CD8-positive, alpha-beta memory T cell (primary cell): ENCODE results near the gene RALA. TPM values are rescaled to one million over a fixed set of nuclear protein-coding genes. Genes with fewer than 3 reads are reported as not detected.

Source experiments
- CTCF ChIA-PET: fragments of 350-600 bp; sonication (Branson Sonifier 250); formaldehyde crosslinking; loops from one replicate; lab custom pipeline; 2021; ENCODE audit warnings: antibody characterized with exemption; lab: Charles Lee
- POLR2A ChIA-PET: fragments of 350-600 bp; sonication (Branson Sonifier 250); formaldehyde crosslinking; loops from one replicate; lab custom pipeline; 2021; ENCODE audit warnings: antibody characterized with exemption; lab: Charles Lee
- DNase-seq, 5 donors: peaks; one replicate each; pipeline versions ENCODE4 v3.0.0 to v3.0.0-alpha.2; 2020 to 2022; ENCODE audit warnings: mixed read lengths in 1 of 5
- H3K27ac ChIP-seq: one replicate; pipeline ENCODE4 v1.7.0; 2013; ENCODE audit warnings: low read depth, mild to moderate bottlenecking, low read length, moderate library complexity
- H3K27me3 ChIP-seq: 2 replicates; pipeline ENCODE4 v1.7.0; 2013; ENCODE audit warnings: low read length, mild to moderate bottlenecking; ENCODE audit not compliant: insufficient read depth, poor library complexity, severe bottlenecking
- H3K36me3 ChIP-seq: 2 replicates; pipeline ENCODE4 v1.7.0; 2013; ENCODE audit warnings: mild to moderate bottlenecking, low read length, moderate library complexity; ENCODE audit not compliant: insufficient read depth
- H3K4me1 ChIP-seq: 2 replicates; pipeline ENCODE4 v1.7.0; 2013; ENCODE audit warnings: mild to moderate bottlenecking, low read length, moderate library complexity; ENCODE audit not compliant: insufficient read depth
- H3K4me3 ChIP-seq: 2 replicates; pipeline ENCODE4 v1.7.0; 2013; ENCODE audit warnings: mild to moderate bottlenecking, low read length
- H3K9me3 ChIP-seq: 2 replicates; pipeline ENCODE4 v1.7.0; 2013; ENCODE audit warnings: mild to moderate bottlenecking, low read length
- H3K27ac Mint-ChIP-seq, 8 donors: one replicate each; pipeline ENCODE4 v1.8.0; 2020 to 2021; ENCODE audit warnings: mixed read lengths in 8 of 8, mild to moderate bottlenecking in 6 of 8, inconsistent platforms in 3 of 8, moderate library complexity in 3 of 8
- H3K27me3 Mint-ChIP-seq, 2 donors: one replicate each; pipeline ENCODE4 v1.8.0; 2020 to 2021; ENCODE audit warnings: mixed read lengths in 2 of 2, mild to moderate bottlenecking in 1 of 2, moderate library complexity in 1 of 2
- H3K36me3 Mint-ChIP-seq, 3 donors: one replicate each; pipeline ENCODE4 v1.8.0; 2020 to 2021; ENCODE audit warnings: mixed read lengths in 3 of 3, inconsistent platforms in 1 of 3, mild to moderate bottlenecking in 1 of 3
- H3K4me1 Mint-ChIP-seq, 3 donors: one replicate each; pipeline ENCODE4 v1.8.0; 2020 to 2021; ENCODE audit warnings: mixed read lengths in 3 of 3, inconsistent platforms in 1 of 3, mild to moderate bottlenecking in 1 of 3
- H3K4me3 Mint-ChIP-seq, 7 donors: one replicate each; pipeline ENCODE4 v1.8.0; 2020 to 2021; ENCODE audit warnings: mixed read lengths in 7 of 7, mild to moderate bottlenecking in 6 of 7, moderate library complexity in 4 of 7, inconsistent platforms in 2 of 7
- H3K9me3 Mint-ChIP-seq, 5 donors: one replicate each; pipeline ENCODE4 v1.8.0; 2020 to 2022; ENCODE audit warnings: mixed read lengths in 5 of 5, mild to moderate bottlenecking in 3 of 5, moderate library complexity in 2 of 5, inconsistent platforms in 1 of 5
- polyA plus RNA-seq: library from polyadenylated mRNA; unstranded; fragments of 300-500 nt; fragmentation: Illumina TruSeq; gene quantifications from one replicate; pipeline ENCODE4 v1.2.3, GENCODE V29; 2021
- total RNA-seq, 2 experiments: library from RNA; stranded (reverse); gene quantifications; one replicate each; pipeline ENCODE4 v1.2.3, GENCODE V29; 2021

The RALA gene
- total and polyA plus RNA-seq, 3 experiments from 2014 or later: 32.9 to 38.6 (median 33.0) TPM

DNA sequence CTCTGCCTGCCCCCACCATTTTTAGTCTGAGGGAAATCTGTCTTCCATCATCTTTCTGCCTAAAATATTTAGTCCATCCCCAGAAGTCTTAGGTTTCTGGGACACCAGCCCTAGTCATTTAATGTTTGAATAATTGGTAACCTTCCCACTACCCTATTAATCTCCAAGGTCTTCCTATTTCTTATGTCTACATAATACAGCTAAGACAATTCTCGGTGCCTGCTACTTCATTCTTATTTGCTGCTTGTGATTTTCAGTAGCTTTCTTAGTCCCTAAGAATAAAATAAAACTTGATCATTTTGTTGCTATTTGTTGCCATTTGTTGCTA, 11.1 kb downstream of the RALA start:
- no peaks in the 10 kb centered on the region for H3K36me3 ChIP-seq
- no peaks in the 10 kb centered on the region for H3K9me3 ChIP-seq
- peak overlapping the region; percentile 15 for H3K27ac ChIP-seq
- H3K4me1 Mint-ChIP-seq: peaks cover 65 to 89% (median 80%) of the 10 kb centered on the region in 3 donors
- H3K27ac Mint-ChIP-seq: peak overlapping the region; percentile 90 to 97 (median 94)
- no peak for DNase-seq
- peaks cover 59% of the 10 kb centered on the region for H3K4me1 ChIP-seq
- H3K9me3 Mint-ChIP-seq: no peaks in the 10 kb centered on the region
- no peaks in the 10 kb centered on the region for H3K27me3 ChIP-seq
- H3K36me3 Mint-ChIP-seq: peaks cover 17 to 57% (median 27%) of the 10 kb centered on the region in 3 donors
- peak overlapping the region; percentile 23 to 88 (median 69) for H3K4me3 Mint-ChIP-seq
- CTCF ChIA-PET: interaction anchor here (1.5 kb wide), 1 partner anchor 14 kb away, joined by 3 read pairs; no protein-coding TSS in a partner anchor
- H3K4me3 ChIP-seq: peak overlapping the region; percentile 2
- H3K27me3 Mint-ChIP-seq: no peaks in the 10 kb centered on the region
- POLR2A ChIA-PET: interaction anchor here (1.1 kb wide), 1 partner anchor 11 kb away, joined by 10 read pairs; the partner anchor contains the start of gene RALA

DNA sequence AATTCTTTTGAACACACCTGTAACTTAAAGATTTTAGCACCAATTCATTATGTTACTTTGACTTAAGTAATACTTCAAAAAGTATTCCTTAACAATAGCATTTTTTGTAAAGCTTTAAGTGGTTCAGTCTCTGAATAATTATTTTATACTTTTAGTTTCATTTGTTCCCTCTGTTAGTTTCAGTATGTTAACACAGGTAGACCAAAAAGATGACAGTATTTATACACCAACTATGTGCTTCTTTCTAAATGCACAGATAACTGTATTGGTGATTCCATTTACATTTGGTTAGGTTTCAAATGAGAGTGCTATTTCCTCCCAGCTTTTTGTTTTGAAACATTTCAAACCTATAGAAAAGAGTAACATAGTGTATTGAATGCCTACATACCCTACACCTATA, 14.0 kb downstream of the RALA start:
- Histone ChIP-seq H3K27me3 (no peaks in the 10 kb centered on the region), H3K27ac (no peak overlapping the region), H3K4me3 (no peak overlapping the region), H3K9me3 (no peaks in the 10 kb centered on the region), H3K4me1 (peaks cover 72% of the 10 kb centered on the region), H3K36me3 (no peaks in the 10 kb centered on the region)
- H3K4me1 Mint-ChIP-seq: peaks cover 77 to 97% (median 96%) of the 10 kb centered on the region in 3 donors
- ChIA-PET CTCF (interaction anchor here (1.7 kb wide), 1 partner anchor 57 kb away, joined by 5 read pairs; no protein-coding TSS in a partner anchor), POLR2A (no interaction called here)
- no peaks in the 10 kb centered on the region for H3K9me3 Mint-ChIP-seq
- no peak for DNase-seq
- H3K36me3 Mint-ChIP-seq: peaks cover 9 to 46% (median 16%) of the 10 kb centered on the region in 3 donors
- H3K4me3 Mint-ChIP-seq: no peak overlapping the region
- no peak overlapping the region for H3K27ac Mint-ChIP-seq
- no peaks in the 10 kb centered on the region for H3K27me3 Mint-ChIP-seq

DNA sequence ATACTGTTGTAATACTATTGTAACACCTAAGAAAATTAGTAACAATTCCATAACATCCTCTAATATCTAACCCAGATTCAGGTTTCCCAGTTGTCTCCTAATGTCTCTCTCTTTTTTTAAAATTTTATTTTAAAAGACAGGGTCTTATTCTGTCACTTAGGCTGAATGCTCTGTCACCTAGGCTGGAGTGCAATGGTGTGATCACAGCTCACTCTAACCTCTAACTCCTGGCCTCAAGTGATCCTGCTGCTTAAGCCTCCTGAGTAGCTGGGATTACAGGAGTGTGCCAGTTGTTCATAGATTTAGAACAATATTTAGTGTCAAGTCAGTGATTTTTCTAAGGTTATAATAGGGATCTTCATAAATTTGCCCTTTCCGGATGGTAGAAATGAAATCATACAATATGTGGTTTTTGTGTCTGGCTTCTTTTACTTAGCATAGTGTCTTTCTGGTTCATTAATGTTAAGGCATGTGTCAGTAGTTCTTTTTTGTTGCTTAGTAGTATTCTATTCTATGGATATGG, 14.7 kb downstream of the RALA start:
- Mint-ChIP-seq H3K36me3 (peaks cover 9 to 43% (median 16%) of the 10 kb centered on the region in 3 donors), H3K4me1 (peaks cover 75 to 97% (median 96%) of the 10 kb centered on the region in 3 donors), H3K4me3 (no peak overlapping the region), H3K9me3 (no peaks in the 10 kb centered on the region), H3K27ac (no peak overlapping the region), H3K27me3 (no peaks in the 10 kb centered on the region)
- H3K4me3 ChIP-seq: no peak overlapping the region
- no peak overlapping the region for H3K27ac ChIP-seq
- DNase-seq: no peak
- H3K4me1 ChIP-seq: peaks cover 68% of the 10 kb centered on the region
- H3K36me3 ChIP-seq: no peaks in the 10 kb centered on the region
- ChIA-PET CTCF (interaction anchor here (1.7 kb wide), 1 partner anchor 58 kb away, joined by 5 read pairs; no protein-coding TSS in a partner anchor), POLR2A (no interaction called here)
- no peaks in the 10 kb centered on the region for H3K9me3 ChIP-seq
- no peaks in the 10 kb centered on the region for H3K27me3 ChIP-seq

DNA sequence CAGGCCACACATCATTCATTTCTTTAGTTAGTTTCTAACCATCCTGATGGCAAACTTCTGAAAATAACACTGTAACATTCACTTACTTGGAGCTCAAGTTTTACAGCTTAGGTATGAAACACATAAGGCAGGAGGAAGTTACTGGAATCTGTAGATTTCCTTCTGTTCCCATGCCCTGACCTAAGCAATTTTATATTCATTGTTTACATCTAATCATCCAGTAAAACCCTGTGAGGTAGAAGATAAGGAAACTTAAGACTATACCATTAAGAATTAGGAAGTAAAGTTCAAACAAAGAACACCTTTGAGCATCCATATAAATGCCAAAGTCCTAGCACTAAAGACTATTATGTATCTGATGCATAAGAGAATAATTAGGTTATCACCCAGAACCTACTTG, 19.5 kb downstream of the RALA start:
- Mint-ChIP-seq H3K27ac (peak overlapping the region in 2 of 8 donors; percentile 15 to 70), H3K4me1 (peaks cover 57 to 87% (median 72%) of the 10 kb centered on the region in 3 donors)

DNA sequence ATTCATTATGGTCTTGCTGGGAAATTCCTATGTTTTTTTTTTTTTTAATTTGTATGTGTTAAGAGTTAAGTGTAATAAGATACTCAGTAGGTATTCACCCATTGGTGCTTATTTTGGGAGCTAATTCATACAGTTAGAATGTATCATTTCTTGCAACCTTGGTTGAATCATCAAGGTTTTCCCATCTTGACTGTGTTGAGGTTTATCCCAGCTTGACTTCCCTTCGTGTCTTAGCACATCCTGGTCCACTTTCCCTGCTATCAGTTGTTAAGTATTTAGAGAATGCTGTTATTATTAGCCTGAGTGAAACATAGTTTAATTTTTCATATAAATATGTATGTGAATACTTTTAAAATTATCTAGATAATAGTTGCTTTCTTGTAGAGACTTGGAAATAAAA, 20.8 kb downstream of the RALA start:
- no peak overlapping the region for H3K4me3 Mint-ChIP-seq
- H3K4me1 Mint-ChIP-seq: peaks cover 49 to 87% (median 73%) of the 10 kb centered on the region in 3 donors
- no peaks in the 10 kb centered on the region for H3K27me3 ChIP-seq
- CTCF ChIA-PET: no interaction called here
- no peak overlapping the region for H3K27ac ChIP-seq
- H3K27ac Mint-ChIP-seq: peak overlapping the region in 1 of 8 donors; percentile 3
- H3K36me3 Mint-ChIP-seq: peaks cover 0 to 27% (median 4%) of the 10 kb centered on the region in 3 donors
- H3K4me3 ChIP-seq: no peak overlapping the region
- no peaks in the 10 kb centered on the region for H3K9me3 Mint-ChIP-seq
- H3K9me3 ChIP-seq: no peaks in the 10 kb centered on the region
- DNase-seq: no peak
- POLR2A ChIA-PET: no interaction called here
- H3K4me1 ChIP-seq: peaks cover 16% of the 10 kb centered on the region
- H3K36me3 ChIP-seq: no peaks in the 10 kb centered on the region
- H3K27me3 Mint-ChIP-seq: no peaks in the 10 kb centered on the region

More for the DNA sequence above, 19.5 kb downstream of the RALA start:
- Histone ChIP-seq H3K36me3 (no peaks in the 10 kb centered on the region), H3K4me1 (peaks cover 25% of the 10 kb centered on the region), H3K27me3 (no peaks in the 10 kb centered on the region), H3K9me3 (no peaks in the 10 kb centered on the region), H3K4me3 (no peak overlapping the region), H3K27ac (no peak overlapping the region)
- no peak for DNase-seq
- Mint-ChIP-seq H3K27me3 (no peaks in the 10 kb centered on the region), H3K9me3 (no peaks in the 10 kb centered on the region), H3K36me3 (peaks cover 0 to 24% (median 6%) of the 10 kb centered on the region in 3 donors), H3K4me3 (no peak overlapping the region)
- ChIA-PET POLR2A (no interaction called here), CTCF (interaction anchor here (0.6 kb wide), 1 partner anchor 62 kb away, joined by 3 read pairs; no protein-coding TSS in a partner anchor)

DNA sequence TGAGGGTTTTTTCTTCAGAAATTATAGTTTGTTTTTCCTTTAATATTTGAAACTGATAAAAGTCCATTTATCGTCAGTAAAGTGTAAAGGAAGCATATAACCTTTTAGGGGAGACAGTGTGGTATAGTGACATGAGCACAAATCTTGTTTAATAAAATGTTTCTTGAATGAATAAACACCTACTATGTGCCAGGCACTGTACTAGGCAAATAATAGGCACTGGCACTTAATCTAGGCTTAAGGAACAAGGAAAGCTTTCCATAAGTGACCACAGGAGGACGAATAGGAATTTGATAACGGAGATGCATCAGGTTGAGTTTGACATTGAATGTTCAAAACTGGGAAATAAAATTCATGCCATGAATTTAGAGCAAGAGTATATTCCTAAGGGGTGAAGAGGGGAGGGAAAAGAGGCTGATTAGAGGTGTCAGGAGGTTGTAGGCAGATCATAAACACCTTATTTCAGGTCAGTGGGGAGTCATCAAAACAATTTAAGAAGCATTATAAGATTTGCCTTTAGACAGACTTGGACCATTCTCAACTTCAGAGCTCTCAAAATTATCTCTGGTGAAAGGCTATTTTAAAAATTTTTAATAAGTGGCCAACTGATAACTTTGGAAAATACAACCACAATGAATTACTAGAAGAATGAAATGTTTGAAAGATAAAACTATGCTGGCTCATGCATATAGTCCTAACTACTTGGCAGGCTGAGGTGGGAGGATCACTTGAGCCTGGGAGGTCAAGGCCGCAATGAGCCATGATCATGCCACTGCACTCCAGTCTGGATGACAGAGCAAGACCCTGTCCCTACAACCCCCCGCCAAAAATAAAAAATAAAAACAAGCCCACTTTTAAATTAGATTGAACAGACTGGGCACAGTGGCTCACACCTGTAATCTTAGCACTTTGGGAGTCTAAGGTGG, 22.4 kb downstream of the RALA start:
- Mint-ChIP-seq H3K27ac (peak overlapping the region in 1 of 8 donors; percentile 58), H3K36me3 (peaks cover 0 to 16% (median 9%) of the 10 kb centered on the region in 3 donors), H3K4me3 (no peak overlapping the region), H3K9me3 (no peaks in the 10 kb centered on the region), H3K27me3 (no peaks in the 10 kb centered on the region), H3K4me1 (peaks cover 46 to 87% (median 73%) of the 10 kb centered on the region in 3 donors)
- H3K27ac ChIP-seq: no peak overlapping the region
- DNase-seq: no peak
- ChIA-PET POLR2A (no interaction called here), CTCF (no interaction called here)
- H3K9me3 ChIP-seq: no peaks in the 10 kb centered on the region
- H3K36me3 ChIP-seq: no peaks in the 10 kb centered on the region
- peaks cover 8% of the 10 kb centered on the region for H3K4me1 ChIP-seq
- H3K27me3 ChIP-seq: no peaks in the 10 kb centered on the region
- no peak overlapping the region for H3K4me3 ChIP-seq

DNA sequence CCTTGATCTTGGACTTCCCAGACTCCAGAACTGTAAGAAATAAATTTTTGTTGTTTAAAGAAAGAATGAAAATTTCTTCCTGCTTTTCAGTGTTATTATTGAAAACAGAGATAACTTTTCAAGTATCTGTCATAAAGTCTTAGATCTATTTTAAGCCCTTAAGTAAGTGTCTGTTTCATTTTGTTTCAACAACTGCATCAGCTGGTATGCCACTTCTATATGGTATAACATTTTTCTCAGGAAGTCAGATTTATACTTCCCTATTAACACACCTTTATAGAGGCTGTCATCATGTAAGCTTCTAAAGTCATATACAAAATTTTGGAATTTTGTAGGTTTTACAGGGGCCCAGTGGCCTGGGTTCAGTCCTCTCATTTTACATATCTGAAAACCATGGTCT, 24.4 kb downstream of the RALA start:
- Histone ChIP-seq H3K27me3 (no peaks in the 10 kb centered on the region), H3K9me3 (no peaks in the 10 kb centered on the region), H3K27ac (no peak overlapping the region), H3K4me3 (no peak overlapping the region), H3K4me1 (peaks cover 6% of the 10 kb centered on the region), H3K36me3 (no peaks in the 10 kb centered on the region)
- H3K36me3 Mint-ChIP-seq: peaks cover 0 to 12% (median 8%) of the 10 kb centered on the region in 3 donors
- no peak for DNase-seq
- ChIA-PET CTCF (no interaction called here), POLR2A (no interaction called here)
- peaks cover 37 to 80% (median 55%) of the 10 kb centered on the region in 3 donors for H3K4me1 Mint-ChIP-seq
- no peaks in the 10 kb centered on the region for H3K9me3 Mint-ChIP-seq
- H3K27ac Mint-ChIP-seq: peak overlapping the region in 1 of 8 donors; percentile 58
- no peaks in the 10 kb centered on the region for H3K27me3 Mint-ChIP-seq
- no peak overlapping the region for H3K4me3 Mint-ChIP-seq

DNA sequence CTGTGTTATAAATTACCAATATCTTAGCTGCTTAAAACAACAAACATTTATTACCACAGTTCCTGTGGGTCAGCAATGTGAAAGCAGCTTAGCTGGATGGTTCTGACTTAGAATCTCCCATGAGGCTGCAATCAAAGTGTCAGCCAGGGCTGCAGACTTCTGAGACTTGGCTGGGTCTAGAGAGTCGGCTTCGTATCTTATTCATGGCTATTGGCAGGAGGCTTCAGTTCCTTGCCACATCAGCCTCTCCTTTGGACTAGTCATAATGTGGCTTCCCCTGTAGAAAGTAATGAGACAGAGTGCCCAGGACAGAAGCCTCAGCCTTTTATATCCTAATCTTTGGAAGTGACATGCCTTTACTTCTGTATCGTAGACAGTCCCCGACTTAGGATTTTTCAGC, 27.3 kb downstream of the RALA start:
- Histone ChIP-seq H3K27me3 (no peaks in the 10 kb centered on the region), H3K27ac (no peak overlapping the region), H3K36me3 (no peaks in the 10 kb centered on the region), H3K9me3 (no peaks in the 10 kb centered on the region), H3K4me1 (peaks cover 6% of the 10 kb centered on the region), H3K4me3 (no peak overlapping the region)
- Mint-ChIP-seq H3K36me3 (peaks cover 8 to 18% (median 10%) of the 10 kb centered on the region in 3 donors), H3K27me3 (no peaks in the 10 kb centered on the region), H3K4me3 (peak overlapping the region in 1 of 7 donors; percentile 3), H3K9me3 (peaks cover 0 to 5% (median 0%) of the 10 kb centered on the region in 5 donors), H3K27ac (no peak overlapping the region), H3K4me1 (peaks cover 25 to 67% (median 59%) of the 10 kb centered on the region in 3 donors)
- ChIA-PET POLR2A (no interaction called here), CTCF (no interaction called here)
- no peak for DNase-seq
